H9 (cell line): ENCODE measurements around the gene PLAC8. TPM values are rescaled to one million over a fixed set of nuclear protein-coding genes. Genes with fewer than 3 reads are reported as not detected.
"Not testable (repeated sequence)": the region's sequence is repeated elsewhere in the genome, so short reads cannot be mapped to it uniquely, and the experiment has no call there.

Experiments used
- DNase-seq: peaks from one replicate; pipeline ENCODE4 v3.0.0-alpha.2; 2017
- H2AFZ ChIP-seq: one replicate; pipeline ENCODE4 v1.6.1; 2013; ENCODE audit warnings: mild to moderate bottlenecking, low read length, control low read depth, moderate library complexity
- H2AK5ac ChIP-seq: 2 replicates; pipeline ENCODE4 v1.6.1; 2013; ENCODE audit warnings: low read length, control low read depth, mixed read lengths; ENCODE audit not compliant: insufficient read length
- H2BK120ac ChIP-seq: one replicate; pipeline ENCODE4 v1.6.1; 2013; ENCODE audit warnings: low read depth, mild to moderate bottlenecking, low read length, control low read depth, inconsistent platforms; ENCODE audit not compliant: poor library complexity, severe bottlenecking
- H2BK12ac ChIP-seq: 2 replicates; pipeline ENCODE4 v1.6.1; 2013; ENCODE audit warnings: low read length, control low read depth, mixed read lengths, low read depth; ENCODE audit not compliant: insufficient read length
- H2BK15ac ChIP-seq: 2 replicates; pipeline ENCODE4 v1.6.1; 2013; ENCODE audit warnings: low read depth, low read length, control low read depth
- H2BK20ac ChIP-seq: one replicate; pipeline ENCODE4 v1.6.1; 2013; ENCODE audit warnings: low read depth, mild to moderate bottlenecking, low read length, control low read depth, inconsistent platforms; ENCODE audit not compliant: poor library complexity, severe bottlenecking
- H2BK5ac ChIP-seq: 2 replicates; pipeline ENCODE4 v1.6.1; 2013; ENCODE audit warnings: low read length, control low read depth, mixed read lengths; ENCODE audit not compliant: insufficient read length
- H3K14ac ChIP-seq: 2 replicates; pipeline ENCODE4 v1.6.1; 2013; ENCODE audit warnings: low read length, control low read depth; ENCODE audit not compliant: insufficient read depth
- H3K18ac ChIP-seq: 2 replicates; pipeline ENCODE4 v1.6.1; 2013; ENCODE audit warnings: low read depth, mild to moderate bottlenecking, mixed read lengths, low read length, control low read depth; ENCODE audit not compliant: insufficient read length
- H3K23ac ChIP-seq: 2 replicates; pipeline ENCODE4 v1.6.1; 2013; ENCODE audit warnings: low read length, control low read depth, mixed read lengths, low read depth; ENCODE audit not compliant: insufficient read length
- H3K23me2 ChIP-seq: 2 replicates; pipeline ENCODE4 v1.6.1; 2013; ENCODE audit warnings: low read depth, mild to moderate bottlenecking, mixed read lengths, low read length, control low read depth; ENCODE audit not compliant: insufficient read length, poor library complexity, severe bottlenecking
- H3K27ac ChIP-seq: 2 replicates; pipeline ENCODE4 v1.5.1; 2013; ENCODE audit warnings: low read length, control low read depth, mixed read lengths, low read depth; ENCODE audit not compliant: insufficient read length
- H3K27me3 ChIP-seq: 2 replicates; pipeline ENCODE4 v1.6.1; 2013; ENCODE audit warnings: low read length, control low read depth, inconsistent platforms; ENCODE audit not compliant: insufficient read depth
- H3K4ac ChIP-seq: 2 replicates; pipeline ENCODE4 v1.6.1; 2013; ENCODE audit warnings: low read depth, mild to moderate bottlenecking, control low read depth, inconsistent platforms, low read length, moderate library complexity
- H3K4me1 ChIP-seq: 2 replicates; pipeline ENCODE4 v1.6.1; 2013; ENCODE audit warnings: low read length, control low read depth, inconsistent platforms; ENCODE audit not compliant: insufficient read depth
- H3K4me2 ChIP-seq: 2 replicates; pipeline ENCODE4 v1.6.1; 2013; ENCODE audit warnings: low read length, control low read depth, mixed read lengths; ENCODE audit not compliant: insufficient read length, insufficient read depth
- H3K56ac ChIP-seq: 2 replicates; pipeline ENCODE4 v1.6.1; 2013; ENCODE audit warnings: low read depth, mild to moderate bottlenecking, mixed read lengths, low read length, control low read depth; ENCODE audit not compliant: insufficient read length
- H3K79me1 ChIP-seq: 2 replicates; pipeline ENCODE4 v1.6.1; 2013; ENCODE audit warnings: low read depth, mild to moderate bottlenecking, moderate library complexity, low read length, control low read depth, inconsistent platforms; ENCODE audit not compliant: insufficient read depth, poor library complexity, severe bottlenecking
- H3K79me2 ChIP-seq: 2 replicates; pipeline ENCODE4 v1.6.1; 2013; ENCODE audit warnings: low read length, control low read depth, inconsistent platforms; ENCODE audit not compliant: insufficient read depth
- H3K9ac ChIP-seq: 2 replicates; pipeline ENCODE4 v1.6.1; 2013; ENCODE audit warnings: low read length, control low read depth, mixed read lengths; ENCODE audit not compliant: insufficient read length; ENCODE audit errors: extremely low read depth
- H3K9me3 ChIP-seq: one replicate; pipeline ENCODE4 v1.6.1; 2013; ENCODE audit warnings: low read depth, low read length, inconsistent platforms; ENCODE audit not compliant: control insufficient read depth
- H3T11ph ChIP-seq: one replicate; pipeline ENCODE4 v1.6.1; 2013; ENCODE audit warnings: mild to moderate bottlenecking, low read length, control low read depth, inconsistent platforms
- H4K20me1 ChIP-seq: one replicate; pipeline ENCODE4 v1.6.1; 2013; ENCODE audit not compliant: control insufficient read depth, insufficient read length, insufficient read depth
- H4K5ac ChIP-seq: 2 replicates; pipeline ENCODE4 v1.6.1; 2013; ENCODE audit warnings: low read depth, mild to moderate bottlenecking, mixed read lengths, low read length, control low read depth; ENCODE audit not compliant: insufficient read length
- H4K8ac ChIP-seq: replicated peaks from 2 replicates; pipeline ENCODE4 v1.6.1; 2013; ENCODE audit warnings: low read length, control low read depth, mixed read lengths, low read depth; ENCODE audit not compliant: insufficient read length
- H4K91ac ChIP-seq: 2 replicates; pipeline ENCODE4 v1.6.1; 2013; ENCODE audit warnings: low read depth, mild to moderate bottlenecking, moderate library complexity, mixed read lengths, low read length, control low read depth; ENCODE audit not compliant: insufficient read length
- H3K27ac Mint-ChIP-seq, 3 experiments: 2 replicates in 2 of 3; 3 replicates in 1 of 3; pipeline ENCODE4 v1.8.0; 2020 to 2021; ENCODE audit warnings: mixed read lengths in 3 of 3, mild to moderate bottlenecking in 1 of 3, moderate library complexity in 1 of 3
- H3K27me3 Mint-ChIP-seq: 2 replicates; pipeline ENCODE4 v1.8.0; 2021; ENCODE audit warnings: low read depth, mild to moderate bottlenecking, moderate library complexity, mixed read lengths
- H3K36me3 Mint-ChIP-seq, 3 experiments: 2 replicates in 2 of 3; 3 replicates in 1 of 3; pipeline ENCODE4 v1.8.0; 2020 to 2021; ENCODE audit warnings: low read depth in 3 of 3, mixed read lengths in 3 of 3; ENCODE audit not compliant: insufficient read depth in 1 of 3
- H3K4me1 Mint-ChIP-seq, 2 experiments: 2 replicates each; pipeline ENCODE4 v1.8.0; 2020; ENCODE audit warnings: mixed read lengths in 2 of 2
- H3K4me3 Mint-ChIP-seq, 2 experiments: 2 replicates in 1 of 2; 3 replicates in 1 of 2; pipeline ENCODE4 v1.8.0; 2020 to 2021; ENCODE audit warnings: mild to moderate bottlenecking in 2 of 2, mixed read lengths in 2 of 2, moderate library complexity in 1 of 2
- H3K9me3 Mint-ChIP-seq, 2 experiments: 2 replicates in 1 of 2; 3 replicates in 1 of 2; pipeline ENCODE4 v1.8.0; 2020; ENCODE audit warnings: mild to moderate bottlenecking in 2 of 2, mixed read lengths in 2 of 2, moderate library complexity in 1 of 2
- CTCF ChIP-seq: fragments of 200-600 bp; sonication (generic); conservative IDR thresholded peaks from 3 replicates; pipeline ENCODE4 v1.8.0; 2021; ENCODE audit warnings: antibody characterized with exemption, mild to moderate bottlenecking
- WGBS: extraction: QIAGEN DNeasy Blood & Tissue Kit; methylation state at CpG from one replicate; pipeline ENCODE4 v1.1.7; 2013; ENCODE audit warnings: missing lambda C conversion rate, low lambda C conversion rate, mixed read lengths; ENCODE audit not compliant: insufficient read length; ENCODE audit errors: extremely low coverage; 5-methylcytosine and 5-hydroxymethylcytosine counted together
- total RNA-seq: library from RNA; stranded (reverse); gene quantifications from 2 replicates; pipeline ENCODE4 v1.2.1, GENCODE V29; 2021

Gene PLAC8
- total RNA-seq, 1 experiment from 2014 or later = 1.6 TPM

- not testable (repeated sequence) for H3K36me3 Mint-ChIP-seq, H3K4ac ChIP-seq, H3K4me2 ChIP-seq, H2BK15ac ChIP-seq, H3K23ac ChIP-seq, H2BK12ac ChIP-seq, H3K27me3 ChIP-seq, H2BK5ac ChIP-seq, H4K8ac ChIP-seq, H3K14ac ChIP-seq, H3K9ac ChIP-seq, H3K4me3 Mint-ChIP-seq, H3K18ac ChIP-seq, H3K27me3 Mint-ChIP-seq, H2AK5ac ChIP-seq, H4K91ac ChIP-seq, H4K5ac ChIP-seq, H3K27ac ChIP-seq, DNase-seq, H2BK20ac ChIP-seq, H3K79me2 ChIP-seq, H3K4me1 ChIP-seq, H4K20me1 ChIP-seq, H3K4me1 Mint-ChIP-seq, H3K9me3 Mint-ChIP-seq, H2AFZ ChIP-seq, H2BK120ac ChIP-seq, H3K23me2 ChIP-seq, H3K56ac ChIP-seq, H3K9me3 ChIP-seq, H3K27ac Mint-ChIP-seq, H3T11ph ChIP-seq, H3K79me1 ChIP-seq
- WGBS = no CpG with 5 or more reads among the region's 5 CpGs
- TF ChIP-seq CTCF = peak; percentile 35; the same call in 2 of the 3 replicates
These were observed 31.2 kb upstream of the PLAC8 start for GRCh38 chr4:83145776-83146175.
